ENCODE data around the gene NRXN3. TPM values are rescaled to one million over a fixed set of nuclear protein-coding genes. Genes with fewer than 3 reads are reported as not detected.

Gene NRXN3
- total RNA-seq, 2 experiments from 2014 or later, result not detected

DNA sequence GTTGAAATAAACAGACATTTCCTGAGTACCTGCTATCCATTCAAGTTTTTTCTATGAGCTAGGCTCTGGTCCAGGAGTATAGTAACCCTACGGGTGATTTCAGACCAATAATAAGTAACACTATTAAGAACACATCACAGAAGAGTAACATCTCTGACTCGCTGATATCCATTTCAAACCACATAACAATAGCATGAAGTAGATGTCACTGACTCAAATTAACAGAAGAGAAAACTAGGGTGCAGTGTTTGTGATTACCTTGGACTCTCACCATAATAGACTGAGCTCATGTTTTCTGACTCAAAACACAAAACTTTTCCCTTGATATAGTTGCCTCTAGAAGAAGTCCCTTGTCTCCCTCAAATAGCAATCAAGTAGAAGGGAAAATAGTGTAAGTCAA lies 1618.2 kb downstream of the NRXN3 start:
- CTCF ChIA-PET (ENCODE audit: unreplicated experiment), result no interaction called here
- Histone ChIP-seq H2AFZ (ENCODE audit: low read length) (no peak overlapping the region), H3K27ac (ENCODE audit: low read depth, low read length, poor library complexity, severe bottlenecking) (no peak overlapping the region), H3K9me3 (ENCODE audit: low read length) (no peaks in the 10 kb centered on the region), H3K4me1 (ENCODE audit: insufficient read depth, low read length, poor library complexity, severe bottlenecking) (no peaks in the 10 kb centered on the region), H3K4me2 (ENCODE audit: low read length) (no peak overlapping the region), H3K79me2 (ENCODE audit: insufficient read depth, low read depth, low read length) (no peaks in the 10 kb centered on the region), H3K4me3 (ENCODE audit: low read depth, low read length, poor library complexity, severe bottlenecking) (no peak overlapping the region), H3K36me3 (ENCODE audit: insufficient read depth, low read length) (no peaks in the 10 kb centered on the region), H4K20me1 (ENCODE audit: insufficient read depth, low read length) (no peaks in the 10 kb centered on the region), H3K9me2 (ENCODE audit: insufficient read depth, low read length) (no peaks in the 10 kb centered on the region)
- no peak for TF ChIP-seq EZH2phosphoT487 (IDR thresholded peaks at IDR 0.05; ENCODE audit: borderline replicate concordance, low read depth, low read length)
- TF ChIP-seq, protein P1, sequence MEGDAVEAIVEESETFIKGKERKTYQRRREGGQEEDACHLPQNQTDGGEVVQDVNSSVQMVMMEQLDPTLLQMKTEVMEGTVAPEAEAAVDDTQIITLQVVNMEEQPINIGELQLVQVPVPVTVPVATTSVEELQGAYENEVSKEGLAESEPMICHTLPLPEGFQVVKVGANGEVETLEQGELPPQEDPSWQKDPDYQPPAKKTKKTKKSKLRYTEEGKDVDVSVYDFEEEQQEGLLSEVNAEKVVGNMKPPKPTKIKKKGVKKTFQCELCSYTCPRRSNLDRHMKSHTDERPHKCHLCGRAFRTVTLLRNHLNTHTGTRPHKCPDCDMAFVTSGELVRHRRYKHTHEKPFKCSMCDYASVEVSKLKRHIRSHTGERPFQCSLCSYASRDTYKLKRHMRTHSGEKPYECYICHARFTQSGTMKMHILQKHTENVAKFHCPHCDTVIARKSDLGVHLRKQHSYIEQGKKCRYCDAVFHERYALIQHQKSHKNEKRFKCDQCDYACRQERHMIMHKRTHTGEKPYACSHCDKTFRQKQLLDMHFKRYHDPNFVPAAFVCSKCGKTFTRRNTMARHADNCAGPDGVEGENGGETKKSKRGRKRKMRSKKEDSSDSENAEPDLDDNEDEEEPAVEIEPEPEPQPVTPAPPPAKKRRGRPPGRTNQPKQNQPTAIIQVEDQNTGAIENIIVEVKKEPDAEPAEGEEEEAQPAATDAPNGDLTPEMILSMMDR (conservative IDR thresholded peaks at IDR 0.05; ENCODE audit: low read length), result no peak
- DNase-seq (ENCODE audit: low spot score), result no peak
- intact Hi-C loops (cut with micrococcal nuclease; ENCODE audit: unreplicated experiment), result no loop called here
- POLR2A ChIA-PET, result interaction anchor here (0.5 kb wide), 1 partner anchor 694 kb away, joined by 3 read pairs; no protein-coding TSS in a partner anchor
- BruUV-seq (replicated peaks), result no TSS peak

DNA sequence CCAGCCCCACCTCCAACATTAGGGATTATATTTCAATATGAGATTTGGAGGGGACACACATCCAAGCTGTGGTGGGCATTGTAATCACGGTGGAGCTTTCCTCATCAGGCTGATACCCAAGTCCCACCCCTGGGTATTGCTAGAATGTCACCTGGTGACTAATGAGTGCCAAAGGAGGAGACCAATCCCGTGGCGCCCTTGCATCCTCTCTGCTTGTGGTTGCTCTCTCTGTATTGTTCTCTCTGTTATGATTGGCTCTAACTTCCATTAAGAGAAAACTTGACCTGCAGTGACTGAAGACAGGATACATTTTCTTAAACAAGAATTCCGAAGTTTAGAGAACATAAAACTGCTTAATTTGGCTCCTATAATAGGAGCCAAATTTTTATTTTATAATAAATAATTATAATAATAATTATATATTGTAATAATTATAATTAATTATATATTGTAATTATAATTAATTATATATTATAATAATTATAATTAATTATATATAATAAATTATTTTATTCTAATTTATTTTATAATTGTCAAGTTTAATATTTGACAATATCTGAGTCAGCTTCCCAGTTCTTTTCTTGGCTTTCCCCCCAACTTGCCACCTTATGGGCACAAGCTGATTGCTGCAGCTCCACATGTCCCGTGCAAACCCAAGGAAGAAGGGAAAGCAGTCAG lies 1621.0 kb downstream of the NRXN3 start:
- no peaks in the 10 kb centered on the region for H3K79me2 ChIP-seq (ENCODE audit: insufficient read depth, low read depth, low read length)
- H3K9me3 ChIP-seq (ENCODE audit: low read length), result no peaks in the 10 kb centered on the region
- no peaks in the 10 kb centered on the region for H3K4me1 ChIP-seq (ENCODE audit: insufficient read depth, low read length, poor library complexity, severe bottlenecking)
- no peak for DNase-seq (ENCODE audit: low spot score)
- no peaks in the 10 kb centered on the region for H3K9me2 ChIP-seq (ENCODE audit: insufficient read depth, low read length)
- TF ChIP-seq, protein P1 (conservative IDR thresholded peaks at IDR 0.05; ENCODE audit: low read length), result no peak
- TF ChIP-seq EZH2phosphoT487 (IDR thresholded peaks at IDR 0.05; ENCODE audit: borderline replicate concordance, low read depth, low read length), result no peak
- CTCF ChIA-PET (ENCODE audit: unreplicated experiment), result no interaction called here
- no peak overlapping the region for H2AFZ ChIP-seq (ENCODE audit: low read length)
- H3K4me2 ChIP-seq (ENCODE audit: low read length), result no peak overlapping the region
- BruUV-seq (replicated peaks), result no TSS peak
- no peak overlapping the region for H3K4me3 ChIP-seq (ENCODE audit: low read depth, low read length, poor library complexity, severe bottlenecking)
- no peaks in the 10 kb centered on the region for H4K20me1 ChIP-seq (ENCODE audit: insufficient read depth, low read length)
- intact Hi-C loops (cut with micrococcal nuclease; ENCODE audit: unreplicated experiment), result no loop called here
- POLR2A ChIA-PET, result interaction anchor here (1.8 kb wide), 1 partner anchor 7 kb away, joined by 3 read pairs; no protein-coding TSS in a partner anchor
- no peaks in the 10 kb centered on the region for H3K36me3 ChIP-seq (ENCODE audit: insufficient read depth, low read length)
- H3K27ac ChIP-seq (ENCODE audit: low read depth, low read length, poor library complexity, severe bottlenecking), result no peak overlapping the region

GRCh38 chr14:79802093-79802492 lies 1631.9 kb downstream of the NRXN3 start:
- H3K9me3 ChIP-seq (ENCODE audit: low read length), result no peaks in the 10 kb centered on the region
- no peak overlapping the region for H3K27ac ChIP-seq (ENCODE audit: low read depth, low read length, poor library complexity, severe bottlenecking)
- no peaks in the 10 kb centered on the region for H3K4me1 ChIP-seq (ENCODE audit: insufficient read depth, low read length, poor library complexity, severe bottlenecking)
- no peak overlapping the region for H3K4me2 ChIP-seq (ENCODE audit: low read length)
- no peaks in the 10 kb centered on the region for H3K36me3 ChIP-seq (ENCODE audit: insufficient read depth, low read length)
- no peak overlapping the region for H2AFZ ChIP-seq (ENCODE audit: low read length)
- H4K20me1 ChIP-seq (ENCODE audit: insufficient read depth, low read length), result no peaks in the 10 kb centered on the region
- ChIA-PET CTCF (ENCODE audit: unreplicated experiment) (no interaction called here), POLR2A (interaction anchor here (0.6 to 0.7 kb wide), 2 partner anchors 35 to 719 kb away, joined by 5 to 7 read pairs; no protein-coding TSS in a partner anchor)
- TF ChIP-seq, protein P1 (conservative IDR thresholded peaks at IDR 0.05; ENCODE audit: low read length), result no peak
- TF ChIP-seq EZH2phosphoT487 (IDR thresholded peaks at IDR 0.05; ENCODE audit: borderline replicate concordance, low read depth, low read length), result no peak
- intact Hi-C loops (cut with micrococcal nuclease; ENCODE audit: unreplicated experiment), result no loop called here
- H3K9me2 ChIP-seq (ENCODE audit: insufficient read depth, low read length), result no peaks in the 10 kb centered on the region
- no TSS peak for BruUV-seq (replicated peaks)
- DNase-seq (ENCODE audit: low spot score), result no peak
- no peaks in the 10 kb centered on the region for H3K79me2 ChIP-seq (ENCODE audit: insufficient read depth, low read depth, low read length)
- no peak overlapping the region for H3K4me3 ChIP-seq (ENCODE audit: low read depth, low read length, poor library complexity, severe bottlenecking)
